GM10266 (cell line): Measurements from ENCODE around the gene TMEM135.

Experiments used
- DNase-seq: peaks from one replicate; pipeline ENCODE4 v3.0.0; 2012; ENCODE audit errors: extremely low spot score
- TF ChIP-seq, protein P1 (sequence below): IDR thresholded peaks from 2 replicates; pipeline ENCODE4 v1.5.1; 2012; ENCODE audit warnings: mild to moderate bottlenecking, low read depth; ENCODE audit not compliant: control insufficient read depth, insufficient read depth; ENCODE audit errors: missing control alignments

TMEM135 gene

DNA sequence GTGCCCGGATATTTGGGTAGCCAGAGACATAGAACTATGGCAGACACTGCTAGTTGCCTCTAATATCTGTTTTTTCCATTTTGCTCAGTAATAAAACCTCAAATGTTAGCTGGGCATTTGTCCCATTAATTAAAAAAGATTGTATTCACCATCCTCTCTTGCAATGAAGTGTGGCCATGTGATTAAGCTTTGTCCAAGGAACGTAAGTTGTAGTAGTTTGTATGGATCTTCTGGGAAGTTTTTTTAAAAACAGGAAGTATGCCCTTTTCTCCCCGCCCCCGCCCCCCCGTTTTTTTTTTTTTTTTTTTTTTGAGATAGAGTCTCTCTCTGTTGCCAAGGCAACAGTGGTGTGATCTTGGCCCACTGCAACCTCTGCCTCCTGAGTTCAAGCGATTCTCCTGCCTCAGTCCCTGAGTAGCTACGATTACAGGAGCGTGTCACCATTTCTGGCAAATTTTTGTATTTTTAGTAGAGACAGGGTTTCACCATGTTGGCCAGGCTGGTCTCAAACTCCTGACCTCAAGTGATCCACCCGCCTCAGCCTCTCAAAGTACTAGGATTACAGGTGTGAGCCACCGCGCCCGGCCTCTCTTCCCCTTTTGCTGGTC is 1.7 kb upstream of the TMEM135 start:
- DNase-seq = no peak
- TF ChIP-seq, protein P1, sequence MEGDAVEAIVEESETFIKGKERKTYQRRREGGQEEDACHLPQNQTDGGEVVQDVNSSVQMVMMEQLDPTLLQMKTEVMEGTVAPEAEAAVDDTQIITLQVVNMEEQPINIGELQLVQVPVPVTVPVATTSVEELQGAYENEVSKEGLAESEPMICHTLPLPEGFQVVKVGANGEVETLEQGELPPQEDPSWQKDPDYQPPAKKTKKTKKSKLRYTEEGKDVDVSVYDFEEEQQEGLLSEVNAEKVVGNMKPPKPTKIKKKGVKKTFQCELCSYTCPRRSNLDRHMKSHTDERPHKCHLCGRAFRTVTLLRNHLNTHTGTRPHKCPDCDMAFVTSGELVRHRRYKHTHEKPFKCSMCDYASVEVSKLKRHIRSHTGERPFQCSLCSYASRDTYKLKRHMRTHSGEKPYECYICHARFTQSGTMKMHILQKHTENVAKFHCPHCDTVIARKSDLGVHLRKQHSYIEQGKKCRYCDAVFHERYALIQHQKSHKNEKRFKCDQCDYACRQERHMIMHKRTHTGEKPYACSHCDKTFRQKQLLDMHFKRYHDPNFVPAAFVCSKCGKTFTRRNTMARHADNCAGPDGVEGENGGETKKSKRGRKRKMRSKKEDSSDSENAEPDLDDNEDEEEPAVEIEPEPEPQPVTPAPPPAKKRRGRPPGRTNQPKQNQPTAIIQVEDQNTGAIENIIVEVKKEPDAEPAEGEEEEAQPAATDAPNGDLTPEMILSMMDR = no peak

DNA sequence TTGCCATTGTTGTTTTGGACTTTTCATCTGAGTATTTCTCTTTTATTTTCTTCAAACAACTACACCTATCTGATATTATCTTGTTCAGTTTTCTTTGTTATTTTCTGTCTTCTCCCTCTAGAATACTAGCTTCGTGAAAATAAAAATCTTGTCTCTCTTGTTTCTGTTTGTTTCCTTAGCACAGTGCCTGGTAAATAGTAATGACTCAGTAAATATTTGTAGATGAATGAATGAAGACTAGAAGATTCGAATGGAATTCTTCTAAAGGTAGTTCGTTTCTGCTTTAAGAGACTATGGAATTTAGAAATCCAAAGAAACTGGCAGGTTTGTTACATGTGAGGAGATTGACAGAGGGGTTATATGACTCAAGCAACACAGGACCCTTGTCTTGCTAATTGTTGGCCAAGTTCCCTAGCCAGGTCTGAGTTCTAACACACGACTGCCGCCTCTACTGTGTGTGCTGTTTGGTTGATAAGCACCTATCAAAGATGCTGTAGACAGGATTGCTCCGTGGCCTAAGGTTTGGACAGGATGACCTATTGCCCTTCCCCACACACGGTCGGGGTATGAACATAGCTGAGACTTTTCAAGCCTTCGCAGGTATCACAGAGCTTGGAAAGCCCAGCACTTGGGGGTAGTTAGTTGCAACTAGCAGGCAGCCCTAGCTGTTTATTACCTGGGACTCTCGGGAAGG is 831 bp upstream of the TMEM135 start:
- no peak for DNase-seq
- TF ChIP-seq, protein P1 = no peak

GRCh38 chr11:87038235-87038977 is 672 bp downstream of the TMEM135 start:
- peak; percentile 35 for DNase-seq
- TF ChIP-seq, protein P1 = no peak

DNA sequence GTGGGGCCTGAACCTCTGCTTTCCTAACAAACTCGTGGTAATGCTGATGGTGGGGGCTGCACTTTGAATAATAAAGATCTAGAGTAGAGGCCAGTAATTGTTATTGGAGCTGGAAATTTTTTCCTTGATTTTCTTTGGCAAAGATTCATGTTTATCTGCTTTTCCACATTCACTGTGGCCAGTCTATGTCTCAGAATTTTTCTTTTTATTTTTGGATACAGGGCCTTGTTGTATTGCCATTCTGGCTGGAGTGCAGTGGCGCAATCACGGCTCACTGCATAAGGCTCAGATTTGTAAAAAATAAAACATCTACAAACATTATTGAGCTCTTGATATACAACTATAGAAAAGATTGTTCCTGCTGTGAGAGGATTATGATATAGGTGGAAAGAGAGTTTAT is 1.6 kb downstream of the TMEM135 start:
- TF ChIP-seq, protein P1 = no peak
- no peak for DNase-seq

DNA sequence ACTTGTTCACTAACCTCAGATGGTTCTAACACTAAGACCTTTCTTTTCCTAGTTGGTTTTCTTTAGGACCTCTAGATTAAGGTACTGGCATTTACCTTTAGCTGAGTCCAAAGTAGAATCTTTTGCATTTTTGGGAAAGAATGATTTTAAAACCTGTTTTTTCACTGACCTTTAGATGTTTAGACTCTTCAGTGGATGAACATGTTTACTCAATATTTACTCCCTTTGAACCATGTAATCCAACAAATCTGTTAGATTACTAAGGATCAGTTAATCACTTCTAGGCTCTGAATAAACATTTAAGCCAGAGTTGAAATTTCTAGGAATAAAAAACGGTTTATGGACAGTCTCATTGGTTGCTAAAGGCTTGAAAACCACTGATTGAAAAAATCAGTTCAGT is 6.2 kb downstream of the TMEM135 start:
- DNase-seq = no peak
- TF ChIP-seq, protein P1 = no peak

DNA sequence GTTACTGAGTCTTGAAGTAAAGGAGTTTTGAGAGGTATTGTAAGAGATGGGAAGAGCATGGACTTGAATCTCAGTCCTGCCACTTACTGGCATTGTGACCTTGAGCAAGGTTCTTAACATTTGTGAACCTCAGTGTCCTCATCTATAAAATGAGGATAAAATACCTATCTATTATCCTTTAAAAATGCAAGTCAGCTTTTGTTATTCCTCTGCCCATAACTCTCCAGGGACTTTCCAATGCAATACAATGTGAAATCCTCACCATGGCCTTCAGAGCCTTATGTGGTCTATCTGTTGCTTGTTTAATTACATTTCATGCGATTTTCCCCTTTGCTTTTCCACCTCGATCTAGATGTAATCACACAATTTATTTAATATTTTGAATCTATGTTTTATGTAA is 9.1 kb downstream of the TMEM135 start:
- DNase-seq = no peak
- TF ChIP-seq, protein P1 = no peak

GRCh38 chr11:87056091-87056490 is 18.4 kb downstream of the TMEM135 start:
- no peak for DNase-seq

More at GRCh38 chr11:87056091-87056490, 18.4 kb downstream of the TMEM135 start:
- TF ChIP-seq, protein P1 = no peak
